Naive thymus-derived CD8-positive, alpha-beta T cell (primary cell): Measurements from ENCODE around the gene NAP1L4. TPM values are rescaled to one million over a fixed set of nuclear protein-coding genes. Genes with fewer than 3 reads are reported as not detected.
"Not testable (repeated sequence)": the region's sequence is repeated elsewhere in the genome, so short reads cannot be mapped to it uniquely, and the experiment has no call there.

ENCODE experiments used
- ATAC-seq, 2 donors: fragments of 150-1000 bp; cut with Tn5 transposase in 1 of 2; sonication (Bioruptor Pico), chemical (Tn5 transposase) in 1 of 2; 1 replicate in 1 of 2; 2 replicates in 1 of 2; pipeline ENCODE4 v1.10.0; 2021; ENCODE audit warnings: mild to moderate bottlenecking in 2 of 2, moderate library complexity in 2 of 2
- POLR2A ChIA-PET: fragments of 350-600 bp; sonication (Branson Sonifier 250); formaldehyde crosslinking; loops from one replicate; lab custom pipeline; 2021; ENCODE audit warnings: antibody characterized with exemption; lab: Charles Lee
- DNase-seq, 10 donors: peaks; one replicate each; pipeline versions ENCODE4 v3.0.0 to v3.0.0-alpha.2; 2020 to 2022
- H3K27ac Mint-ChIP-seq, 10 donors: one replicate each; pipeline ENCODE4 v1.8.0; 2020 to 2022; ENCODE audit warnings: mild to moderate bottlenecking in 10 of 10, mixed read lengths in 10 of 10, moderate library complexity in 4 of 10, inconsistent platforms in 1 of 10
- H3K27me3 Mint-ChIP-seq, 5 donors: one replicate each; pipeline ENCODE4 v1.8.0; 2021 to 2022; ENCODE audit warnings: mixed read lengths in 5 of 5
- H3K36me3 Mint-ChIP-seq, 3 donors: one replicate each; pipeline ENCODE4 v1.8.0; 2020 to 2022; ENCODE audit warnings: mixed read lengths in 3 of 3, mild to moderate bottlenecking in 2 of 3, inconsistent platforms in 1 of 3
- H3K4me1 Mint-ChIP-seq, 4 donors: one replicate each; pipeline ENCODE4 v1.8.0; 2021 to 2022; ENCODE audit warnings: mixed read lengths in 4 of 4
- H3K4me3 Mint-ChIP-seq, 10 donors: one replicate each; pipeline ENCODE4 v1.8.0; 2020 to 2022; ENCODE audit warnings: mild to moderate bottlenecking in 10 of 10, mixed read lengths in 10 of 10, moderate library complexity in 6 of 10, inconsistent platforms in 1 of 10
- H3K9me3 Mint-ChIP-seq, 9 donors: one replicate each; pipeline ENCODE4 v1.8.0; 2020 to 2022; ENCODE audit warnings: mixed read lengths in 9 of 9, mild to moderate bottlenecking in 3 of 9, inconsistent platforms in 1 of 9, moderate library complexity in 1 of 9
- polyA plus RNA-seq, 3 donors: library from polyadenylated mRNA; unstranded; fragments of 300-500 nt; fragmentation: Illumina TruSeq; gene quantifications; one replicate each; pipeline ENCODE4 v1.2.3, GENCODE V29; 2021
- total RNA-seq, 8 experiments: library from RNA in 2 of 8; stranded (reverse) in 2 of 8; gene quantifications; one replicate each; pipeline ENCODE4 v1.2.3 and lab custom pipeline; 2021 to 2026

NAP1L4 gene
- total and polyA plus RNA-seq, 5 experiments from 2014 or later: 169 to 471 (median 207) TPM

- POLR2A ChIA-PET: interaction anchor here (0.7 to 3.3 kb wide), 10 partner anchors 7 to 116 kb away, joined by 3 to 11 read pairs (median 4); partner anchors contain the start of genes CARS1 and PHLDA2
- peak in 1 of 2 donors; percentile 8 for ATAC-seq
- Mint-ChIP-seq H3K9me3 (peaks cover 0 to 29% (median 22%) of the 10 kb centered on the region in 9 donors), H3K27me3 (no peaks in the 10 kb centered on the region), H3K4me1 (peaks cover 21 to 55% (median 36%) of the 10 kb centered on the region in 4 donors), H3K4me3 (peak overlapping the region in 1 of 10 donors; percentile 58), H3K27ac (peak overlapping the region in 9 of 10 donors; percentile 8 to 88 (median 62)), H3K36me3 (peaks cover 0 to 23% (median 13%) of the 10 kb centered on the region in 3 donors)
- peak in 1 of 10 donors; percentile 17 for DNase-seq
These were observed 51.0 kb downstream of the NAP1L4 start for GRCh38 chr11:2940921-2941821.

DNA sequence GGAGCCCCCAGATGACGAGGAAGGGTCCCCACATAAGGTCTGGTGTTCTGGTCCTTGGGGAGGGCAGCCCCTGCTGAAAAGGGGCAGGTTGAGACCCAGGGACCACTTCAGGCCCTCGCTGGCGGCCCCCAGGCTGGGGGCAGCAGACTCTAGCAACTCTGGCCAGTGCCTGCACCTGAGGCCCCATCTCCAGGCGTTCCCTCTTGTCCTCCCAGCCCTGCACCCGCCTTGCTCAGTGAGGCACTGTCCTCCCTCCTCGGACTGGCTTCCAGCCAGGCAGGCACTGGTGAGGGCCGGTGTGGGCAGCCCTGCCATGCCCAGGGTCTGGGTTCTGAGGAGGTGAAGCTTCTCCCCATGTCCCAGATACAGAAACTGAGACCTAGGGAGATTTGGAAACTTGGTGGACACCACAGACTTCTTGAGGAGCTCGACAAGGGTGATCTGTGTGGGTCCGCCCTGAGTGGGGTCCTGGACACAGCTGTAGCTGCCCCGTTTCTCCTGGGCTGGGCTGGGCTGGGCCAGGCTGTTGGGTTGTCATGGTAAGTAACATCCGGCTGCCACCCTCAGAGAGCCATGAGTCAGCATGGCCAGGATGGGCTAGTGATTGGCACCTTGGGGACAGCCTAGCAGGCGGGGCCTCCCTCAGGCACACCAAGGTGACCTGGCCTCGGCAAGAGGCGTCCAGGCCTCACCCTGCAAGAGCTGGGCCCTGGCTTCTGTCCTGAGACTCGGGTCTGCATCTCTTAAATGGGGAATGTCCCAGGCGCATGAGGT, 51.8 kb downstream of the NAP1L4 start:
- H3K27ac Mint-ChIP-seq: peak overlapping the region; percentile 52 to 90 (median 76)
- H3K4me3 Mint-ChIP-seq: no peak overlapping the region
- H3K4me1 Mint-ChIP-seq: peaks cover 16 to 47% (median 28%) of the 10 kb centered on the region in 4 donors
- DNase-seq (peak in 4 of 10 donors; percentile 18 to 51 (median 30)), ATAC-seq (peak; percentile 41 to 58)
- H3K9me3 Mint-ChIP-seq: peaks cover 0 to 29% (median 22%) of the 10 kb centered on the region in 9 donors
- H3K36me3 Mint-ChIP-seq: peaks cover 0 to 15% (median 13%) of the 10 kb centered on the region in 3 donors
- POLR2A ChIA-PET: interaction anchor here (0.9 to 3.3 kb wide), 6 partner anchors 9 to 80 kb away, joined by 3 to 11 read pairs (median 4); partner anchors contain the start of gene PHLDA2
- no peaks in the 10 kb centered on the region for H3K27me3 Mint-ChIP-seq

- Mint-ChIP-seq H3K4me1 (peaks cover 11 to 34% (median 16%) of the 10 kb centered on the region in 4 donors), H3K4me3 (peak overlapping the region in 2 of 10 donors; percentile 50 to 55), H3K36me3 (peaks cover 0 to 13% (median 4%) of the 10 kb centered on the region in 3 donors), H3K9me3 (peaks cover 0 to 29% (median 22%) of the 10 kb centered on the region in 9 donors), H3K27ac (peak overlapping the region in 8 of 10 donors; percentile 32 to 97 (median 78))
- ATAC-seq, H3K27me3 Mint-ChIP-seq: not testable (repeated sequence)
- peak in 1 of 10 donors; percentile 26 for DNase-seq
- POLR2A ChIA-PET: interaction anchor here (0.6 to 3.3 kb wide), 2 partner anchors 9 to 36 kb away, joined by 3 to 11 read pairs; partner anchors contain the start of gene PHLDA2
These were observed 53.4 kb downstream of the NAP1L4 start for GRCh38 chr11:2938458-2939418.

- not testable (repeated sequence) for ATAC-seq, H3K27me3 Mint-ChIP-seq
- H3K9me3 Mint-ChIP-seq: peaks cover 0 to 29% (median 22%) of the 10 kb centered on the region in 9 donors
- H3K4me1 Mint-ChIP-seq: peaks cover 8 to 28% (median 14%) of the 10 kb centered on the region in 4 donors
- DNase-seq: peak in 2 of 10 donors; percentile 15 to 21
- peak overlapping the region in 5 of 10 donors; percentile 28 to 77 (median 62) for H3K4me3 Mint-ChIP-seq
- peak overlapping the region in 6 of 10 donors; percentile 8 to 97 (median 60) for H3K27ac Mint-ChIP-seq
- H3K36me3 Mint-ChIP-seq: peaks cover 0 to 13% (median 0%) of the 10 kb centered on the region in 3 donors
- POLR2A ChIA-PET: interaction anchor here (0.6 kb wide), 2 partner anchors 76 to 218 kb away, joined by 3 read pairs; no protein-coding TSS in a partner anchor
These were observed 54.3 kb downstream of the NAP1L4 start for GRCh38 chr11:2937641-2938457.

- H3K36me3 Mint-ChIP-seq: peaks cover 0 to 13% (median 0%) of the 10 kb centered on the region in 3 donors
- no peak overlapping the region for H3K4me3 Mint-ChIP-seq
- H3K27me3 Mint-ChIP-seq: peaks cover 0 to 10% (median 4%) of the 10 kb centered on the region in 5 donors
- POLR2A ChIA-PET: interaction anchor here (0.7 kb wide), 1 partner anchor 122 kb away, joined by 7 read pairs; no protein-coding TSS in a partner anchor
- H3K4me1 Mint-ChIP-seq: peaks cover 7 to 23% (median 17%) of the 10 kb centered on the region in 4 donors
- H3K27ac Mint-ChIP-seq: peak overlapping the region in 1 of 10 donors; percentile 66
- ATAC-seq (no peak), DNase-seq (peak in 1 of 10 donors; percentile 12)
- peaks cover 0 to 27% (median 22%) of the 10 kb centered on the region in 9 donors for H3K9me3 Mint-ChIP-seq
These were observed 57.4 kb downstream of the NAP1L4 start for GRCh38 chr11:2934611-2935239.

DNA sequence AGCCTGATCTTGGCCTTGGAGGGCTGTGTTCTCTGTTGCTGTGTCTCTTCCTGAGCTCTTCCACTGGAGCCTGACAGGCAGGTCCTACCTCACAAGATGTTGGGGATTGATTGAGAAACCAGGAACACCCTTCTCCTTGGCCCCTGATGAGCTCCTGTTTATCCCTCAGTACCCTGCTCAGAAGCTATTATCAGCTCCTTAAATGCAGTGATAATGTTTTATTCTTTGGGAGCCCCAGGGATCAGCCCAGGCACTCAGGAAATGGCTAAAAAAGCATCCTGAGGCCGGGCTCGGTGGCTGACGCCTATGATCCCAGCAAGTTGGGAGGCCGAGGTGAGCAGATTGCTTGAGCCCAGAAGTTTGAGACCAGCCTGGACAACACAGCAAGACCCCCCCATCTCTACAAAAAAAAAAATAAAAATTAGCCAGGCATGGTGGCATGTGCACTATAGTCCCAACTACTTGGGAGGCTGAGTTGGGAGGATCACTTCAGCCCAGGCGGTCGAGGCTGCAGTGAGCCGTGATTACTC, 58.0 kb downstream of the NAP1L4 start:
- Mint-ChIP-seq H3K9me3 (peaks cover 0 to 23% (median 21%) of the 10 kb centered on the region in 9 donors), H3K27ac (peak overlapping the region in 1 of 10 donors; percentile 66), H3K4me1 (peaks cover 5 to 17% (median 14%) of the 10 kb centered on the region in 4 donors), H3K36me3 (peaks cover 0 to 13% (median 0%) of the 10 kb centered on the region in 3 donors), H3K27me3 (peaks cover under 1 to 11% (median 5%) of the 10 kb centered on the region in 5 donors), H3K4me3 (no peak overlapping the region)
- ATAC-seq (no peak), DNase-seq (no peak)
- POLR2A ChIA-PET: interaction anchor here (0.8 to 1.1 kb wide), 2 partner anchors 8 to 91 kb away, joined by 3 to 6 read pairs; no protein-coding TSS in a partner anchor

DNA sequence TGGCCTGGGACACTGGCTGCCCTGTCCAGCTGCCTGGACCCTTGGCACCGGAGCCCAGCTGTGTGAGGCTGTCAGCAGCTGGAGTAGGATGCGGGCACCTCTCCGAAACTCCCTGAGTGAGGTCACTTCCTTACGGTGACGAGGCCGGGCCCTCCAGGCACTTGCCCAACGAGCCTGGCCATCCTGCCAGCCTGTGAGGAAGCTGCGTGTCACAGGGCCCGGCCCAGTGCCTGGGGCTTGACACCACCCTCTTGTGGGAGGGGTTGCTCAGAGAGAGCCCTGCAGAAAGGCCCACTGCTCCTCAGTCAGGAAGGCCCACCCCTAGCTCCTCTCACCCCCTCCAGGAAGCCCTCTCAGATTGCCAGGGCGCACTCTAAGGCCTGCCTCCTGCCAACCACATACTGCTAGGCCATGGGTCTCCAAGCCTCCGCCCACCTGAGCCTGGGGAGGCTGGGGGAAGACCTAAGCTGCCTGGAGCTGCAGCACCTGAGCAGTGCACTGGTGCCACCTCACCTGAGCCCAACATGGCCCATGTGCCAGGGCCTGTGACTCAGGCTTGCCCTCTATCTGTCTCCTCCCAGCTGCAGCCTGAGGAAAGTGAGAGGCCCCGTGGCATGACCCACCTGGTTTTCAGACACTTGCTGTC, 58.6 kb downstream of the NAP1L4 start:
- Mint-ChIP-seq H3K36me3 (peaks cover 0 to 10% (median 0%) of the 10 kb centered on the region in 3 donors), H3K27me3 (peaks cover 3 to 17% (median 6%) of the 10 kb centered on the region in 5 donors), H3K4me1 (peaks cover 6 to 19% (median 16%) of the 10 kb centered on the region in 4 donors), H3K4me3 (no peak overlapping the region), H3K9me3 (peaks cover 0 to 17% (median 16%) of the 10 kb centered on the region in 9 donors), H3K27ac (peak overlapping the region in 1 of 10 donors; percentile 37)
- peak in 1 of 10 donors; percentile 21 for DNase-seq
- peak in 1 of 2 donors; percentile 40 for ATAC-seq
- POLR2A ChIA-PET: interaction anchor here (0.8 to 1.1 kb wide), 2 partner anchors 9 to 90 kb away, joined by 3 to 6 read pairs; no protein-coding TSS in a partner anchor

DNA sequence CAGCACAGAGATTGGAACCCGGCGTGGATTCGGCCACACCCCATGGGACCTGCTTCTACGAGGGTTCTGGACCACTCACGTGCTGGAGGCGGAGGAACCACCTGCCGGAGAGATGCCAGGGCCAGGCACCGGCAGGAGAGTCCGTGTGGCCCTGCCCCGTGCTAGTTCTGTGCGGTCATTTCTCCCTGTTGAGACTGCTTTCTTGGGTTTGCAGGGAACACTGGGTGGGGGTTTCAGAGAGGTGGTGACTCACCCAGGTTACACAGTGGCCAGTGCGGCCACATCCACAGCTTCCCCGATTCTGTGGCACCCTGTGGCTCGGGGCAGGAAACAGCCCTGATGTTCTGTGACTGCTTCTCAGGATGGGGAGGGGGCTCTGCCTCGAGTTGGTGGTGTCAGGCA, 59.3 kb downstream of the NAP1L4 start:
- POLR2A ChIA-PET: no interaction called here
- Mint-ChIP-seq H3K9me3 (peaks cover 0 to 11% (median 9%) of the 10 kb centered on the region in 9 donors), H3K36me3 (peaks cover 0 to 7% (median 0%) of the 10 kb centered on the region in 3 donors), H3K27me3 (peaks cover 7 to 23% (median 9%) of the 10 kb centered on the region in 5 donors), H3K4me1 (peaks cover 11 to 24% (median 21%) of the 10 kb centered on the region in 4 donors), H3K4me3 (no peak overlapping the region), H3K27ac (peak overlapping the region in 1 of 10 donors; percentile 48)
- DNase-seq (no peak), ATAC-seq (no peak)
